ENCODE measurements around the gene ETFA. TPM values are rescaled to one million over a fixed set of nuclear protein-coding genes. Genes with fewer than 3 reads are reported as not detected.

The ETFA gene
- total and polyA plus RNA-seq, 10 of the 15 experiments (the other 5 are each of a cell fraction or from before 2014, with no cell fraction given) = 114 to 331 (median 152) TPM

- Histone ChIP-seq H3K4me3 (no peak overlapping the region), H3K79me2 (ENCODE audit: control insufficient read depth, insufficient read depth, low read length) (no peaks in the 10 kb centered on the region), H3K4me1 (ENCODE audit: control insufficient read depth, insufficient read depth, low read length) (no peaks in the 10 kb centered on the region), H4K20me1 (ENCODE audit: control insufficient read depth, insufficient read depth) (no peaks in the 10 kb centered on the region), H3K27ac (ENCODE audit: control insufficient read depth, insufficient read depth) (no peak overlapping the region), H3K27me3 (replicated peaks in 1 of 2; ENCODE audit: control insufficient read depth in 2 of 2, insufficient read depth in 2 of 2, low read length in 1 of 2) (no peaks in the 10 kb centered on the region), H2AFZ (ENCODE audit: control insufficient read depth, low read depth, low read length) (no peak overlapping the region), H3K36me3 (ENCODE audit: control insufficient read depth in 2 of 2, insufficient read depth in 2 of 2, low read length in 1 of 2) (no peaks in the 10 kb centered on the region), H3K4me2 (ENCODE audit: control insufficient read depth, insufficient read depth) (no peak overlapping the region), H3K9me3 (replicated peaks; ENCODE audit: control insufficient read depth, insufficient read depth, low read length) (no peaks in the 10 kb centered on the region), H3K9ac (ENCODE audit: control insufficient read depth, insufficient read depth, low read length) (no peak overlapping the region)
- no TSS peak for BruUV-seq (replicated peaks)
- 88% methylated on average over 10 of the region's 10 CpGs for WGBS (ENCODE audit: insufficient coverage, insufficient replicate concordance, low lambda C conversion rate, missing lambda C conversion rate)
- CTCF ChIA-PET = interaction anchor here (0.9 kb wide), 1 partner anchor 18 kb away, joined by 3 read pairs; no protein-coding TSS in a partner anchor
- FAIRE-seq = no peak
- POLR2A ChIA-PET = no interaction called here
- RAD21 ChIA-PET (ENCODE audit: unreplicated experiment) = no interaction called here
- no peak for DNase-seq (ENCODE audit: low read depth, low spot score)
- intact Hi-C loops (cut with micrococcal nuclease; ENCODE audit: unreplicated experiment) (no loop called here), in situ Hi-C loops (cut with MboI) (no loop called here)
- SMC1A ChIA-PET (ENCODE audit: uncharacterized antibody, unreplicated experiment) = interaction anchor here (0.7 kb wide), 1 partner anchor 20 kb away, joined by 3 read pairs; no protein-coding TSS in a partner anchor
- ATAC-seq = no peak
- no peak for TF ChIP-seq CREB1 (IDR thresholded peaks at IDR 0.05; ENCODE audit: low read depth)
- TF ChIP-seq ZBTB11 (CRISPR knock-in tag; IDR thresholded peaks at IDR 0.05) = no peak
- no peak for TF ChIP-seq STAT3 (IDR thresholded peaks at IDR 0.05; ENCODE audit: low read depth, low read length)
- TF ChIP-seq LARP7 (IDR thresholded peaks at IDR 0.05) = no peak
- TF ChIP-seq ZNF384 (IDR thresholded peaks at IDR 0.05; ENCODE audit: borderline replicate concordance, low read depth, low read length) = no peak
- TF ChIP-seq ZNF592 (IDR thresholded peaks at IDR 0.05) = no peak
- no peak for TF ChIP-seq MTA2 (IDR thresholded peaks at IDR 0.05; ENCODE audit: low read depth)
- TF ChIP-seq PRDM15 (CRISPR knock-in tag; IDR thresholded peaks at IDR 0.05) = no peak
Observed at GRCh38 chr15:76353903-76354302, 42.6 kb upstream of the ETFA start.

Data from GM12878 (cell line).